SK-MEL-5 (cell line): ENCODE measurements around the gene KCNK18. TPM values are rescaled to one million over a fixed set of nuclear protein-coding genes. Genes with fewer than 3 reads are reported as not detected.

Experiments used
- DNase-seq: peaks from one replicate; pipeline ENCODE4 v3.0.0-alpha.2; 2016; ENCODE audit warnings: low read depth, low spot score
- in situ Hi-C: cut with HindIII; loops from 2 replicates; pipeline ENCODE4 v1.10.0; 2016; ENCODE audit warnings: low sequenced_read_pairs, high pct_unique_total_duplicates, low pct_unique_long_range_greater_than_20kb
- total RNA-seq: library from RNA; depleted of rRNA; stranded (reverse); fragments of >200 nt; shearing (Covaris generic); gene quantifications from 2 replicates; pipeline ENCODE4 v1.2.3, GENCODE V29; 2014

Gene KCNK18
- total RNA-seq, 1 experiment from 2014 or later = not detected

DNA sequence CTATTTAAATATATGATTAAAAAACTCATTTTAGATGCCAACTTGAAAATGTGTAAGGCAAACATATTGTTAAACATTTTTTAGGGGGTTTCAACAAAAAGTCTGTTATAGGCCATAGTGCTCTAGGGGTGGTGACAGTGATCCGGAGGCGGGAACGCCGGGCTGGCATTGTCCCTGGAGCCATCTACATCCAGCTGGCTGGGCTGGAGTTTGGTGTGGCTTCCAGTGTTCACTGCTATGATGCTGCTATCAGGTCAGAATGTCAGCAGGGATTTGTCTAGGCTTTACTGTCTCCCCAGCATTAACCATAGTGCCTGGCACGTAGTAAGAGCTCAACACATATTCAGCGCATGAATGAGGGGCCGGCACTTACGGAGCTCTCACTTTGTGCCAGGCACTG, 41.8 kb downstream of the KCNK18 start:
- DNase-seq = no peak
- in situ Hi-C loops = no loop called here

DNA sequence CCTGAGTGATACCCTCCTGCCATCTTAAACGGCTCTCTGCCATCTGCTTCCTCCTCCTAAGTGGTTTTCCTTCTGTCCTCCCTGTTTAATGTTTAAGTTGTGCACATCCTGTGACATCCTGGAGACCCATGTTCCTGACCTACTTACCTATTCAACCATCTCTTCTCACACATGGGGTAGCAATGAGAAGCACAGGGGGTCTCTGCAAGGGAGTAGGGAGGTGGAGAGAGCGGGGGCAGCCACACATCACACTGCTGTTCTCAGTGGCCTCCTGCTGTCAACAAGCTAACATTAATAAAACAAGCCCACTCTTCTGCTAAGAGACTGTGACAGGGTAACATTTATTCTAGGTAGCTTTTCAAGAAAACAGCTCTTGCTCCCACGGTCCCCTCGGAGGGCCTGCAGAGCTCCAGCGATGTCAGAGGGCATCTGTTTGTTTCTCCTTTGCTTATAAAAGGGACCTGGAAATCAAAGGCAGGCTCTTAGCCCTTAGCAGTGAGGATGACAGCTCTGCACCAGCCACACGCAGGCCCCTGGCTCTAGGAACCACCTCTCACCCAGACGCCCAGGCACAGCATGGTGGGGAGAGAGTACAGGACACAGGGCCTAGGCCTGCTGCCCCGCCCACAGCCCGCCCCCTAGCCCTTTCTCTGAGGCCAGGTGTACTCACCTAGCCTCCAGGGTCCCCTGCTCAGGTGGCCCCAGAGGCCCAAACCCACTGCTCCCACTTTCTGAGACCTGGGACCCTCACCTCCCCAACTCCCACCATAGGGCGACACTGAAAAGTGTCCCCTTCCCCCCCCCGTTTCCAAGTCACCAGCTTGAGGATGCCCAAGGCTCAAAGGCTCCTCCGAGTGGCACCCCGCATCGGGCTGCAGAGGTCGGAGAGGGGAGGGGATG, 42.7 kb downstream of the KCNK18 start:
- in situ Hi-C loops = no loop called here
- no peak for DNase-seq

DNA sequence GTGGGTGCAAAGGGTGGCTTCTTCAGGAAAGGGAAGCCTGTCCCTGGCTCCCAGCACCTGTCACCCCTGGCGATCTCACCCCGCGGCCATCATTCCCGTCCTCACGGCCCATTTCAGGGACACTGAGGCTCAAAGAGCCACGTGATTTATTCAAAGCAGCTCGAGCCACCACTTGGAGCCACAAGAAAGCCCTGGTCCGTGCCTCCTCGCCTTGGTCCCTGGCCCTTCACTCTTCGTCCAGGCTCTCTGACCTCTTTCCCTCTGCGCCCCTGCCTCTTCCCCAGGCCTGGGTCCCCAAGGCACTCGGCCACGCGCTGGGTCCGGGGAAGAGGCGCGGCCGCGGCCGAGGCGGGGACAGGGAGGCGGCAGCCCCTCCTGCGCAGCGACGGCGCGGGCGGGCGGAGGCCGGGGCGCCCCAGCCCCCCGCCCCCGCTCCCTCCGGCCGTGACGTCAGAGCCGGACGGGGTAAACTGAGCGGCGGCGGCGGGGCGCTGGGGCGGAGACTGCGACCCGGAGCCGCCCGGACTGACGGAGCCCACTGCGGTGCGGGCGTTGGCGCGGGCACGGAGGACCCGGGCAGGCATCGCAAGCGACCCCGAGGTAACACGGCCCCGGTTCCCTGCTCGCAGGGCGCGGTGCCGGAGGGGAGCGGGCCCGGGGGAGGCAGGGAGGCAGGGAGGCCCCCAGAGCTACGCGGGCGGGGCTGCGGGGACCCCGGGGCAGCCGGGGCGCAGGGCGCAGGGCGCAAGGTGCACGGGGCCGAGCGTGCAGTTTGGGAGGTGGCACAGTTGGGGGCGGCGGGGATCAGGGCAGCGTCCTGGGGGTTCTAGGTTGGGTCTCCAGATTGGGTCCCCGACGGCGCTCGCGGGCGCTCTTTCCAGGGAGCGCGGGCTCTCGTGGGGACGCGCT, 43.6 kb downstream of the KCNK18 start, which contains the start of gene SLC18A2:
Gene SLC18A2 (plus strand): TSS at position 494 of the 909 bp plus-strand sequence. CDS start 580 bp downstream, outside the sequence.
- DNase-seq = no peak
- in situ Hi-C loops = no loop called here

DNA sequence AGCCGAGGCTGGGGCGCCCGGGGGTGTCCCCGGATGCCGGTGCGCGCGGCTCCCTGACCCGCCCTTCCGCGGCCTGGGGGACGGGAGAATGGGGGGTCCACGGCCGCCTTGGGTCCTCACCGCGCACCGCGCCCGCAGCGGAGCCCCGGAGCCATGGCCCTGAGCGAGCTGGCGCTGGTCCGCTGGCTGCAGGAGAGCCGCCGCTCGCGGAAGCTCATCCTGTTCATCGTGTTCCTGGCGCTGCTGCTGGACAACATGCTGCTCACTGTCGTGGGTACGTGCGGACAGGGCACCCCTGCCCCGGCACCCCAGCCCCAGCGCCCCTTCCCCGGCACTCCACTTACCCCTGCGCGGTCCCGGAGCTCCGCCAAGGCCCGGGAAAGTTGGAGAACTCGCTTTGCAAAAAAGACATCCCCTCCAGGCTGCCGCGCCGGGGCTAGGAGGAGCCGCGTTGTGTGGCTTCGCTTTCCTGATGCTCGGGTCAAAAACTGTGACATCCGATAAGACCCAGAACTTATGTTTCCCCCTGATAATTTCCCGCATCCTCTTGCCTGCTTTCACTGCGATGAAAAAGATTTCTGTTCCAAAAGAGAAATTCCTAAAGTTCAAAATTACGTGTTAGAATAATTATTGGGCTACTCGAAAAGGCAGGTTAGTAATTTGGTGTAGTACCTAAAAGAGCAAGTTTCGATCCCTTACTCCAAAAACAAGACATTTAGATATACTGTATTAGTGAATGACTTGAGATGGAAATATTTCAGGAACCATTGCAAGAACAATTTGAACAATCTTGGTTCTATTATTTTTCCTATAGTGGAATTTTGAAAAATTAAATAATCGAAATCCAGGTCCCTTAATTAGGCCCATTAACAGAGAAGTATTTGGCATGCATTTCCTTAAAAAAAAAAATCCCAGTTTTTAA, 44.5 kb downstream of the KCNK18 start:
- no peak for DNase-seq

DNA sequence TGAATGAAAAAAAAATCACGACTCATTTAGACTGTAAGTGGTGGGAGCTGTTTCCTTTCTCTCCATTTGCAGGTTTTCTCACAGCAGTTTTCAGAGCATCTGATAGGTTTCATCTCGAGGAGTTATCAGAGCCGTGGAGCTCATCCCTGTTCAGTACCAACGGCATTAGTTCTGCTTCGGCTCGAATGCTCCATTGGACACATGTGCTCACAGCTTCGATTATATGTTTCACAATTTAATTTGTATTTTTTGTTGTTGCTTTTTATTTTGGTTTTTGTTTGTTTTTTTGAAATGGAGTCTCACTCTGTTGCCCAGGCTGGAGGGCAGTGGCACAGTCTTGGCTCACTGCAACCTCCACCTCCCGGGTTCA, 45.2 kb downstream of the KCNK18 start:
- DNase-seq = no peak
- in situ Hi-C loops = no loop called here

More for the DNA sequence above, 44.5 kb downstream of the KCNK18 start:
- in situ Hi-C loops = no loop called here

DNA sequence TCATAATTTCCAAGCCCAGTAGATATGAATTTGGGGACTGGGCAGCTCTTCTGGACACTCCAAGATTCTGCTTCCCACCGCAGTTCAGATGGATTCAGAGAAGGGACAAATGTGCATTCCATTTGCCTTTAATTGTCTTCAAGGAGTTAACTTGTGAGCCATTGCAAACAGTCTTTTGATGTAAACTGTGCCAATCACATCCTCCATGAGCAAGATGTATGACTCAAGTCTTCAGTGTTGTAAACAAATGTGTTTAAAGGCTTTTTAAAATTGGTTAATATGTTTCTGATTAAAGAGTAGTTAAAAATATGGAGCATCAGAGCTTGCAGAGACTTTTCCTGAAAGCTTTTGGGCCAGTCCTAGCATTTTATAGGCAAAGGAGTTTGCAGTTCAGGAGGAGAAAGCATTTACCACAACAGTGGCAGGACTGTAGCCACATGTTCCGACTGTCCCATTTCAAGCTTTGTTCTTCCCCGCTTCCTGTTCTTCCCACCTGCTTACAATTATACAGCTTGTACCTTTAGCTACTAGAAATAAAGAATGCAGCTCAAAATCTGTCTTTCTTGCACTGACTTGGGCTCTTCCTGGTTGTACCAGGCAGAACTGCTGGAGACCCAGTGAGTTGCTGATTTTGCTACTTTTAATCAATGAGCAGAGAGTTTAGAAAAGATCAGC, 49.8 kb downstream of the KCNK18 start:
- in situ Hi-C loops = no loop called here
- no peak for DNase-seq

DNA sequence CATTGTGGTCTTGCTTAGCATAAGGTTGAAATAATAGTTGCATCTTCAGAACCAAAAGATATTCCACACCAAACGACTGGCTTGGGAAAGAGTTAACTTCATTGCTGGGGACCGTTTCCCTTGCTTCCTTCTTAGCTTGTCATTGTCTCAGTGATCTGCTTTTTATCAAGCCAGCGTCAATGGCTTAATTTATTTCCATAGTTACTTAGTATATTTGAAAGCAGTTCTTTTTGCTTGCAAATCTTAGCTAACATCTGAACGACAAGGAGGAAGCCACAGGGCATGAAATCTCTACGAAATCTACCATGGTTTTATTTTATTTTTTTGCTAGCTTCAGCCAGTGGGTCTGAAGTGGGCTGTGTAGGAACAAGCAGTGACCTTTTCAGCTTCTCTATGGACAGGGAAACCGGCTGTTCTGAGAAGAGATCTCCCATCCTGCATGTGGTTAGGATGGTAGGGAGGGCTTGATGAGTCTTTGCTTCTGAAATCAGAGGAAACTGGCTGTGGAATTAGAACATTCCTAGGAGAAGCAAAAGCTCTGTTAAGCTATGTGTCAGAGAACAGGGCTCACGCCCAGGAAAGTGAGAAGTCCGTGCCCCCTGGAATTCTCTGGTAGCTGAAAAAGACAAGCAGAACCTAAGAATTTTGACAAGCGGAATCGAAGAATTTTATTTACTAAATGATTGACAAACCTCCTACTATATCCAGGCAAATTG, 51.6 kb downstream of the KCNK18 start:
- in situ Hi-C loops = no loop called here
- DNase-seq = no peak

DNA sequence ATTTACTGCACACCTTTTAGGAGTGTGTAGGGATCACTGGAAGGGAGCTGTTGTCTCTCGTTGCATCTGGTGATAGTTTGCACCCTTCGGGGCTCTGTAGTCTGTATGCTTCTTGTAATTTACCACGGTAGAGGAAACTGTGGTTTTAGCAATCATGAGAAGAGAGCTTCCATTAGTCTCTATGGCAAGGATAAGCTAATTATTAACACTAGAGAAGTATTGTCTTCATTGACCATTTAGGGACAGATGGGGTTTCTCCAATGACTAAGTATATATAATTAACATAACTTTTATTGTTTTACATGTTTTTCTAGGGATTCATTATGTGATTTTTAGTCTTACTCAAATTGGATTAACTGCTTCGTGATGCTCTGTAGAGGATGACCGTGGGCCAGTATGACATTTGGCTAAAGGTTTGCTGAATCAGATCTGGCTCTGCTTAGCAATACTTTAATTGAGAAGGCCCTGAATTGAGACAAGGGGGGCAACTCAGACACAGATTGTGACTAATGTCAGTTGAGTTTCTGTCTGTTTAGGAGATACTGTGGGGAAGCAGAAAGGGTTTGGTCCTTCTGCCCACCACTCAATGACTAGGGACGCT, 52.3 kb downstream of the KCNK18 start:
- in situ Hi-C loops = no loop called here
- DNase-seq = no peak

DNA sequence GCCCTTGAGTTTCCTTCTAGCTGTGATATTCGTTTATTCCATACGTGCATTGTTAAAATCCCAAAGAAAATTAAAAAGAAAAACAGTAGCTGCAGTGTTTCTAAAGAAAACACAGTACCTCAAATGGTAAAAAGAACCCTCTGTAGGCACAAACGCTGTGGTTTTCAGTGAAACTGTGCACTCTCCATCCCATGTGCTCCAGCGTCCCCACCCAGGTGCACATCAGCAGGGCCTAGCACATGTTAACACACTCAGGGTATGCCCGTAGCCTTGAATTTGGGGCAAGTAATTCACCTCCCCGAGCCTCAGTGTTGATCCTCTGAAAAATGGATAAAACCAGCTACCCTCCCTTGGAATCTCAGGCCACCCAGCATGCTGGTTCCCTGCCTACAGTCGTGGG, 53.1 kb downstream of the KCNK18 start:
- in situ Hi-C loops = no loop called here
- DNase-seq = no peak

DNA sequence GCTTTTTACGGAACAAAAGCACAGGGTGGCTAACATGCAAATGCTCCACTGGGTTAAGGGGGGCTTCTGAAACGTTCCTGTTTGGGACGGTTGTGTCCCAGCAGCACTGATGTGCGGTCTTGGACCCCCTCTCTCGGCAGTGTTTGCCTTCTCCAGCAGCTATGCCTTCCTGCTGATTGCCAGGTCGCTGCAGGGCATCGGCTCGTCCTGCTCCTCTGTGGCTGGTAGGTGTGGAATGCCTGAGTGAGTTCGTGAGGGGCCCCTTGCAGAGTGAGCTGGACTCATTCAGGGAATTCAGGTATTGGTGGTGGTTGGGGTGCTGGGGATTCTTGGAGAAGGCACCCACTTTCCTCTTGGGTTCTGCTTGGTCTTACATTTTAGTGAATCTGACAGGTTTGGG, 56.6 kb downstream of the KCNK18 start:
- in situ Hi-C loops = no loop called here
- DNase-seq = no peak

DNA sequence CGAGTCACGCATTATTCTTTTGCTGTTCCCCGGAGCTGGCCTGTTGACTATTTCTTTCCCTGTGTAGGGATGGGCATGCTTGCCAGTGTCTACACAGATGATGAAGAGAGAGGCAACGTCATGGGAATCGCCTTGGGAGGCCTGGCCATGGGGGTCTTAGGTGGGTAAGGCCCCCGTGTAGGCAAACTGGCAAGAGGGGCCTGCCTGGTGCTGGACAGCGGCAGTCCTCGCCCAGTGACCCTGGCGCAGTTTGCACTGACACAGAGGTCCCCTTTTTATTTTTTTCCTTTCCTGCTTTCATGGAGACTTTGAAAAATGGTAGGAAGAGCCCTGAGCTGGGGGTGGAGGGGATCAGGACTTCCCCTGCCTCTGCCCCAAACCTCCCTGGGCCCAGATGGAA, 57.0 kb downstream of the KCNK18 start:
- no peak for DNase-seq
- in situ Hi-C loops = no loop called here

DNA sequence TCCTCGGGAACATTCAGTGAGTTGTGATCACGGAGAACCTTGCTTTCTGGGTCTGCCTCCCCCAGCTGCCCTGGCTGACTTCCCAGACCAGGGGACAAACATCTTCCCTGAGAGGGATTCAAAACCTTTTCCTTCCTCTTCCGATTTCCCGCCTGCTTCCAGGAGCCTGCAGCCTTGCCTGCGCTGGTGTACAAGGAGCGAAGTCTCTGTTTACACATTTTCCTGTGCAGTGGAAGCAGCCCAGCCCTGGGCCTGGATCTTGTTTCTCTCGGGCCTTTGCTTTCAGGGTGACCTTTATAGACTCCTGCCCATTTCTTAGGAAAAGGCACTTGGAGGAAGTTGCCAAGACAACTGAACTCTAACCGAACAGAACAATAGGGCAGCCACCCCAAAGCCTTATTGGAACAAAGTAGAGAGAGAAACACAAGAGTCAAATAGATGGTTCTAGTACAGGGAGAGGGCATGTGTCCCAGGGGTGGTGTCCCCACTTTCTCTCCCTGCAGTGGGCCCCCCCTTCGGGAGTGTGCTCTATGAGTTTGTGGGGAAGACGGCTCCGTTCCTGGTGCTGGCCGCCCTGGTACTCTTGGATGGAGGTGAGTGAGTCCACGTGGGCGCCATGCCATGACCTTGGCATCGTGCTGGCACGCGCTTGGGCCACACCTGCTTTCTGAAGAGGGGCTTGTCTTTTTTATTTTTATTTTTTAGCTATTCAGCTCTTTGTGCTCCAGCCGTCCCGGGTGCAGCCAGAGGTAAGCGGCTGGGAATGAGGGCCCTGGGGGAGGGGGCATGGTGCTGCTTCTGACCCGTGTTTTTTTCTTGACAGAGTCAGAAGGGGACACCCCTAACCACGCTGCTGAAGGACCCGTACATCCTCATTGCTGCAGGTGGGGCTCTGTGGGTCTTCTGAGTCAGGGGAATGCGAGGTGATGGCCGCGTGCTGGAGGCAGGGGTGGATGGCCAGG, 57.8 kb downstream of the KCNK18 start:
- DNase-seq = no peak
- in situ Hi-C loops = no loop called here

DNA sequence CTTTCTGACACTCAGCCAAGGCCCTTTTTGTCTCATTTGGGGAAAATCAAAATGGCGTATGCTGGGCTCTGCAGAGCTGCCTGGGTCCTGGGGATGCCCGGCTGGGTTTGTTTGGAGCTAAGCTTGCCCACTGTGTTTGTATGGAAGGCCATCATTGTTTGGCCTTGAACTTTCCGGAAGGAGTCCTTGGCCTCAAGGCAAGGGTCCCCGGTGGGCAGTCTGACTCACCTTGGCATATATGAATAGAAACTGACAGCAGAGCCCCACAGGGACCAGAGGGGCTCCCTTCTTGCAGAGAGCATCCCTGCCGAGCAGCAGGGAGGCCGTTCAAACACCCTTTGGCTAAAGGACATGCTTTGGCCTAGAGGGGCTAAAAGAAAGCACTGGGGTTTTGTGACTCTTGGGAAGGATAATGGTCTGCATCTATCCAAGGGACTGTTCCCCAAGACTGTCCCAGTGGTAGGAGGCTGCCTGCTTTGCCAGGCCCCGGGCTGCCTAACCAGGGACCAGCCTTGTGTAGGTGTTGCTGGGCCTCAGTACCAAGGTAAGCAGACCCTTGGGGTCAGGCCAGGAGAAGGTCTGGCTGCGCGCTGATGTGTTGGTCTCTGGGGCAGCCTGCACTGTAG, 58.7 kb downstream of the KCNK18 start:
- DNase-seq = no peak
- in situ Hi-C loops = no loop called here

DNA sequence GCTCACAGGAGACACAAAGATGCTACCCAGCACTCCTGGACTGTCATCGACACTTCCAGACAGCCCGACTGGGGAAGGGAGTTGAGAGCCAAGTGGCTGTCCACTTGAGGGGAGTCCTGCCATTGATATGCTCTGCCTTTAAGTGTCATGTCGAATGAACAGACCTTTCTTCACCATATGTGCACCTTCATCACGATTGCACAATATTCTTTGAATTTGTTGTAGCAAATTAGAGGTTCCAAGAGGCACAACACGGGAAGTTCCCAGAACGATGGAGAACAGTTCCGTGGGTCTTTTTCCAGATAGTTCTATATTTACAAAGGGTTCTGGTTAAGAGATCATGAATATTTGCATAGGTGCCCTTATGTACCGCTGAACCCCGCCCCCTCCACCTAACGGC, 59.6 kb downstream of the KCNK18 start:
- in situ Hi-C loops = no loop called here
- DNase-seq = no peak

DNA sequence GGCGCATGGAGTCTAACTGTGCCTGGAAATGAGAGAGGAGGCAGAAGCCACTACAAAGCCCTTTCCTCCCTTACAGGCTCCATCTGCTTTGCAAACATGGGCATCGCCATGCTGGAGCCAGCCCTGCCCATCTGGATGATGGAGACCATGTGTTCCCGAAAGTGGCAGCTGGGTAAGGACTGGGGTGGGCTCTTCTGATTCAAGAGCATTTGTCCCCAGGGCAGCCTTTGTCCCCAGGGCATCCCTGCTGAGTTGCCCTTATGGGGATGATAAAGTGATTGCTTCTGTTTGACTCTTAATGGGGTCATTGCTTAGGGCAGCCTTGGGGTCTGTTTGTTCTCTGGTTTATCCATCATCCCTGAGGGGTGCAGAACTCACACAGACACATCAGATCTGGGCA, 60.4 kb downstream of the KCNK18 start:
- DNase-seq = no peak
- in situ Hi-C loops = no loop called here
